Keratinocyte (primary cell): Measurements from ENCODE around the gene KLF6.

ENCODE experiments used
- EZH2 ChIP-seq: IDR thresholded peaks from one replicate; pipeline ENCODE4 v1.6.1; 2012; ENCODE audit warnings: inconsistent platforms, mild to moderate bottlenecking, low read length, moderate library complexity
- TF ChIP-seq, protein P1 (sequence below), 3 experiments: IDR thresholded peaks in 1 of 3; conservative IDR thresholded peaks in 1 of 3; optimal IDR thresholded peaks in 1 of 3; 2 replicates in 2 of 3; 3 replicates in 1 of 3; pipeline versions ENCODE3 to v1.5.1; 2011; ENCODE audit warnings: low read length in 3 of 3, mild to moderate bottlenecking in 3 of 3, moderate library complexity in 2 of 3, control low read depth in 1 of 3, inconsistent platforms in 1 of 3; ENCODE audit not compliant: insufficient read depth in 2 of 3; ENCODE audit errors: extremely low read depth in 1 of 3

DNA sequence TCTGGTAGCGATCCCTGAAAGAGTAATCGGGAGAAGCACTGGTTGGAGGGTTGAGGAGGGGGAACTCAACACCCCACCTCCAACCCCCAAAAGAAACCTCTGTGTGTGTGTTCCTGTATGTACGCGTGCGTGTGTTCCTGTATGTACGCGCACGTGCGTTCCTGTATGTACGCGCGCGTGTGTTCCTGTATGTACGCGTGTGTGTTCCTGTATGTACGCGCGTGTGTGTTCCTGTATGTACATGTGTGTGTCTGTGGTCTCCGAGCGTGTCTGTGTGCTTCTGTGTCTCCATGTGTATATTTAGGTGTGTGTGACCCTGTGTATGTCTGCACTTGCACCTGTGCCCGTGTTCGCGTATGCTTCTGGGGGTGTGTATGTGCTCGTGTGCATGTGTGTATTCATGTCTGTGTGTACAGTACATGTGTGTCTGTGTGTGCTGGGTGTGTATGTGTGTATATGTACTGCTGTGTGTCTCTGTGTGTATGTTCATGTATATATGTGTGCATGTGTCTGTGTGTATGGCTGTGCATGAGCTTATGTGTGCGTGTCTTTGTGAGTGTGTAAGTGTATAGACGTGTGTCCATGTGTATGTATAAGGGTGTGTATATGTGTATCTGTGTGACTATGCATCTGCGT, 42.9 kb upstream of the KLF6 start:
- TF ChIP-seq, protein P1, sequence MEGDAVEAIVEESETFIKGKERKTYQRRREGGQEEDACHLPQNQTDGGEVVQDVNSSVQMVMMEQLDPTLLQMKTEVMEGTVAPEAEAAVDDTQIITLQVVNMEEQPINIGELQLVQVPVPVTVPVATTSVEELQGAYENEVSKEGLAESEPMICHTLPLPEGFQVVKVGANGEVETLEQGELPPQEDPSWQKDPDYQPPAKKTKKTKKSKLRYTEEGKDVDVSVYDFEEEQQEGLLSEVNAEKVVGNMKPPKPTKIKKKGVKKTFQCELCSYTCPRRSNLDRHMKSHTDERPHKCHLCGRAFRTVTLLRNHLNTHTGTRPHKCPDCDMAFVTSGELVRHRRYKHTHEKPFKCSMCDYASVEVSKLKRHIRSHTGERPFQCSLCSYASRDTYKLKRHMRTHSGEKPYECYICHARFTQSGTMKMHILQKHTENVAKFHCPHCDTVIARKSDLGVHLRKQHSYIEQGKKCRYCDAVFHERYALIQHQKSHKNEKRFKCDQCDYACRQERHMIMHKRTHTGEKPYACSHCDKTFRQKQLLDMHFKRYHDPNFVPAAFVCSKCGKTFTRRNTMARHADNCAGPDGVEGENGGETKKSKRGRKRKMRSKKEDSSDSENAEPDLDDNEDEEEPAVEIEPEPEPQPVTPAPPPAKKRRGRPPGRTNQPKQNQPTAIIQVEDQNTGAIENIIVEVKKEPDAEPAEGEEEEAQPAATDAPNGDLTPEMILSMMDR (optimal IDR thresholded peaks at IDR 0.05 in 1 of 3, IDR thresholded peaks at IDR 0.05 in 1 of 3, conservative IDR thresholded peaks at IDR 0.05 in 1 of 3; ENCODE audit: extremely low read depth in 1 of 3, insufficient read depth in 2 of 3, low read length in 3 of 3): no peak
- no peak for TF ChIP-seq EZH2
